Loucy (cell line): ENCODE data around the gene NCAM1.

Experiments used
- H2AFZ ChIP-seq: fragments of 200-600 bp; sonication (generic); 2 replicates; pipeline ENCODE4 v1.6.0; 2016; ENCODE audit warnings: antibody characterized with exemption, mild to moderate bottlenecking, low read length, moderate library complexity
- H3F3A ChIP-seq: fragments of 200-600 bp; 2 replicates; pipeline ENCODE4 v1.6.0; 2016; ENCODE audit warnings: antibody characterized with exemption, low read depth, mild to moderate bottlenecking
- H3K27me3 ChIP-seq: fragments of 200-600 bp; sonication (generic); 2 replicates; pipeline ENCODE4 v1.6.1; 2014; ENCODE audit warnings: low read length, mild to moderate bottlenecking; ENCODE audit not compliant: insufficient read depth, poor library complexity, severe bottlenecking
- H3K36me3 ChIP-seq: fragments of 200-600 bp; sonication (generic); 2 replicates; pipeline ENCODE4 v1.6.1; 2016; ENCODE audit warnings: low read length; ENCODE audit not compliant: insufficient read depth
- H3K4me1 ChIP-seq: fragments of 200-600 bp; sonication (generic); 2 replicates; pipeline ENCODE4 v1.5.1; 2014; ENCODE audit warnings: low read length, mild to moderate bottlenecking; ENCODE audit not compliant: insufficient read depth, poor library complexity, severe bottlenecking
- H3K4me2 ChIP-seq: fragments of 200-600 bp; sonication (generic); 2 replicates; pipeline ENCODE4 v1.6.0; 2014; ENCODE audit warnings: antibody characterized with exemption, low read length, low read depth, mild to moderate bottlenecking; ENCODE audit not compliant: poor library complexity, severe bottlenecking
- H3K4me3 ChIP-seq: fragments of 200-600 bp; sonication (generic); 2 replicates; pipeline ENCODE4 v1.5.1; 2014; ENCODE audit warnings: low read length, mild to moderate bottlenecking, mixed read lengths; ENCODE audit not compliant: poor library complexity, severe bottlenecking
- H3K79me2 ChIP-seq: fragments of 200-600 bp; sonication (generic); 2 replicates; pipeline ENCODE4 v1.6.1; 2014; ENCODE audit warnings: low read length; ENCODE audit not compliant: insufficient read depth
- H3K9ac ChIP-seq: fragments of 200-600 bp; sonication (generic); 2 replicates; pipeline ENCODE4 v1.6.0; 2014; ENCODE audit warnings: mild to moderate bottlenecking, low read depth, low read length, moderate library complexity; ENCODE audit not compliant: poor library complexity, severe bottlenecking
- H3K9me2 ChIP-seq: fragments of 200-600 bp; sonication (generic); replicated peaks from 2 replicates; pipeline ENCODE4 v1.6.1; 2016; ENCODE audit warnings: low read depth, low read length, mixed read lengths
- H3K9me3 ChIP-seq: fragments of 200-600 bp; sonication (generic); 2 replicates; pipeline ENCODE4 v1.6.1; 2014; ENCODE audit warnings: mild to moderate bottlenecking, antibody characterized with exemption, low read length, low read depth; ENCODE audit not compliant: insufficient read depth
- H4K20me1 ChIP-seq: fragments of 200-600 bp; sonication (generic); 2 replicates; pipeline ENCODE4 v1.6.0; 2014; ENCODE audit warnings: antibody characterized with exemption, low read length, mild to moderate bottlenecking; ENCODE audit not compliant: insufficient read depth, poor library complexity, severe bottlenecking
- CTCF ChIP-seq: fragments of 200-600 bp; sonication (generic); conservative IDR thresholded peaks from 2 replicates; pipeline ENCODE4 v1.5.1; 2014; ENCODE audit warnings: mild to moderate bottlenecking, antibody characterized with exemption, low read length
- EZH2phosphoT487 ChIP-seq: fragments of 200-600 bp; IDR thresholded peaks from 2 replicates; pipeline ENCODE4 v1.6.1; 2018; ENCODE audit warnings: antibody characterized with exemption, mild to moderate bottlenecking, moderate library complexity, borderline replicate concordance

The NCAM1 gene

GRCh38 chr11:113240790-113241635 lies 279.8 kb downstream of the NCAM1 start:
- H3K9ac ChIP-seq, result no peak overlapping the region
- H3K4me3 ChIP-seq, result no peak overlapping the region
- H3K27me3 ChIP-seq, result no peaks in the 10 kb centered on the region
- H4K20me1 ChIP-seq, result no peaks in the 10 kb centered on the region
- H3K4me1 ChIP-seq, result no peaks in the 10 kb centered on the region
- no peak overlapping the region for H2AFZ ChIP-seq
- H3K9me3 ChIP-seq, result no peaks in the 10 kb centered on the region
- H3K9me2 ChIP-seq, result no peaks in the 10 kb centered on the region
- no peaks in the 10 kb centered on the region for H3K36me3 ChIP-seq
- no peaks in the 10 kb centered on the region for H3K79me2 ChIP-seq
- TF ChIP-seq EZH2phosphoT487, result no peak
- no peak for TF ChIP-seq CTCF
- H3K4me2 ChIP-seq, result no peak overlapping the region
- H3F3A ChIP-seq, result no peaks in the 10 kb centered on the region

- TF ChIP-seq EZH2phosphoT487 (no peak), CTCF (no peak)
- no peaks in the 10 kb centered on the region for H3K9me2 ChIP-seq
- no peak overlapping the region for H3K9ac ChIP-seq
These were observed 280.4 kb downstream of the NCAM1 start for GRCh38 chr11:113241636-113242054.

DNA sequence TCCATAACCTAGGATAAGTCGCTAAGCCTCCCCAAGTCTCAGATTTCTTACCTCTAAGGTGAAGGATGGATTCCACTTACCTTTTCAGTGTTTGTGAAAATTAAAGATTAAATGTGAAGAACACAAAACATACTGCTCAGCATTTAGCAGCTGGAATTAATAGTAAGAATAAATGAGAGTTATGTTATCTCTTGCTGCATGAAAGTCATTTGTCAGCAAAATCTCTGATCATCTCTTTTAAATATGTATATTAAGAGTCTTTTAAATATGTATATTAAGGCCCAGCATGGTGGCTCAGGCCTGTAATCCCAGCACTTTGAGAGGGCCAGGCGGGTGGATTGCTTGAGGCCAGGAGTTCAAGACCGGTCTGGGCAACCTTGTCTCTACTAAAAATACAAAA lies 280.8 kb downstream of the NCAM1 start:
- no peaks in the 10 kb centered on the region for H3K79me2 ChIP-seq
- H3K9me2 ChIP-seq, result no peaks in the 10 kb centered on the region
- H3K36me3 ChIP-seq, result no peaks in the 10 kb centered on the region
- H3K27me3 ChIP-seq, result no peaks in the 10 kb centered on the region
- TF ChIP-seq CTCF, result no peak
- TF ChIP-seq EZH2phosphoT487, result no peak
- no peaks in the 10 kb centered on the region for H4K20me1 ChIP-seq
- no peak overlapping the region for H3K4me3 ChIP-seq
- H2AFZ ChIP-seq, result no peak overlapping the region
- H3K9ac ChIP-seq, result no peak overlapping the region
- no peaks in the 10 kb centered on the region for H3K9me3 ChIP-seq
- no peak overlapping the region for H3K4me2 ChIP-seq
- no peaks in the 10 kb centered on the region for H3K4me1 ChIP-seq
- H3F3A ChIP-seq, result no peaks in the 10 kb centered on the region

More at GRCh38 chr11:113241636-113242054, 280.4 kb downstream of the NCAM1 start:
- Histone ChIP-seq H3K4me1 (no peaks in the 10 kb centered on the region), H4K20me1 (no peaks in the 10 kb centered on the region), H3K4me3 (no peak overlapping the region), H3K36me3 (no peaks in the 10 kb centered on the region), H3K4me2 (no peak overlapping the region), H3K27me3 (no peaks in the 10 kb centered on the region), H3K9me3 (no peaks in the 10 kb centered on the region), H3K79me2 (no peaks in the 10 kb centered on the region), H3F3A (no peaks in the 10 kb centered on the region), H2AFZ (no peak overlapping the region)
